Measurements from ENCODE around the gene HAGH. TPM values are rescaled to one million over a fixed set of nuclear protein-coding genes. Genes with fewer than 3 reads are reported as not detected.

Gene HAGH
- polyA plus RNA-seq, 1 donor (not counting 4 experiments of a cell fraction or from before 2014, with no cell fraction given) = 17.7 TPM

- H3K9ac ChIP-seq (ENCODE audit: control insufficient read depth, extremely low read depth, insufficient read depth, low read length) = no peak overlapping the region
- no peak overlapping the region for H3K4me2 ChIP-seq (ENCODE audit: control insufficient read depth, extremely low read depth, insufficient read depth, low read depth, low read length)
- H3K79me2 ChIP-seq (ENCODE audit: control insufficient read depth, insufficient read depth, low read length) = no peaks in the 10 kb centered on the region
- no peak overlapping the region for H3K27ac ChIP-seq (ENCODE audit: control insufficient read depth, insufficient read depth, low read length)
- H3K4me3 ChIP-seq (ENCODE audit: control insufficient read depth in 2 of 3, extremely low read depth in 1 of 3, insufficient read depth in 2 of 3, low read depth in 1 of 3, low read length in 3 of 3) = no peak overlapping the region
- H3K4me1 ChIP-seq (ENCODE audit: control insufficient read depth, extremely low read depth, insufficient read depth, low read length) = peaks cover 20% of the 10 kb centered on the region
- peaks cover 2% of the 10 kb centered on the region for H3K9me1 ChIP-seq (ENCODE audit: control insufficient read depth, extremely low read depth, insufficient read depth, low read length)
- H3K36me3 ChIP-seq (ENCODE audit: control insufficient read depth in 2 of 2, extremely low read depth in 1 of 2, insufficient read depth in 2 of 2, low read length in 2 of 2) = peaks cover 13 to 20% of the 10 kb centered on the region in 2 experiments
- TF ChIP-seq EZH2 (IDR thresholded peaks at IDR 0.05; ENCODE audit: low read length) (no peak), CTCF (optimal IDR thresholded peaks at IDR 0.05 in 1 of 3, IDR thresholded peaks at IDR 0.05 in 1 of 3, conservative IDR thresholded peaks at IDR 0.05 in 1 of 3; ENCODE audit: extremely low read depth in 1 of 3, insufficient read depth in 2 of 3, low read length in 3 of 3) (no peak)
- H2AFZ ChIP-seq (ENCODE audit: control insufficient read depth, low read length) = no peak overlapping the region
- FAIRE-seq (no peak), DNase-seq (ENCODE audit: low read depth, low spot score) (no peak)
- no peaks in the 10 kb centered on the region for H3K9me3 ChIP-seq (ENCODE audit: control insufficient read depth, low read depth, low read length)
- H3K27me3 ChIP-seq (ENCODE audit: control insufficient read depth, extremely low read depth, insufficient read depth, low read length) = no peaks in the 10 kb centered on the region
- dilution Hi-C loops (cut with MboI; ENCODE audit: extremely low pct_ligation_motif_present, low sequenced_read_pairs) = no loop called here
- no peaks in the 10 kb centered on the region for H4K20me1 ChIP-seq (ENCODE audit: control insufficient read depth, extremely low read depth, insufficient read depth, low read length)
Observed at GRCh38 chr16:1758923-1759322, 67.7 kb downstream of the HAGH start.

- no peaks in the 10 kb centered on the region for H3K27me3 ChIP-seq (ENCODE audit: control insufficient read depth, extremely low read depth, insufficient read depth, low read length)
- no peak overlapping the region for H3K4me2 ChIP-seq (ENCODE audit: control insufficient read depth, extremely low read depth, insufficient read depth, low read depth, low read length)
- H3K36me3 ChIP-seq (ENCODE audit: control insufficient read depth in 2 of 2, extremely low read depth in 1 of 2, insufficient read depth in 2 of 2, low read length in 2 of 2) = peaks cover 13 to 15% of the 10 kb centered on the region in 2 experiments
- H3K79me2 ChIP-seq (ENCODE audit: control insufficient read depth, insufficient read depth, low read length) = no peaks in the 10 kb centered on the region
- no peak overlapping the region for H3K27ac ChIP-seq (ENCODE audit: control insufficient read depth, insufficient read depth, low read length)
- DNase-seq (ENCODE audit: low read depth, low spot score) = no peak
- no peaks in the 10 kb centered on the region for H4K20me1 ChIP-seq (ENCODE audit: control insufficient read depth, extremely low read depth, insufficient read depth, low read length)
- TF ChIP-seq EZH2 (IDR thresholded peaks at IDR 0.05; ENCODE audit: low read length) (no peak), CTCF (optimal IDR thresholded peaks at IDR 0.05 in 1 of 3, IDR thresholded peaks at IDR 0.05 in 1 of 3, conservative IDR thresholded peaks at IDR 0.05 in 1 of 3; ENCODE audit: extremely low read depth in 1 of 3, insufficient read depth in 2 of 3, low read length in 3 of 3) (no peak)
- H3K4me1 ChIP-seq (ENCODE audit: control insufficient read depth, extremely low read depth, insufficient read depth, low read length) = peaks cover 19% of the 10 kb centered on the region
- H3K4me3 ChIP-seq (ENCODE audit: control insufficient read depth in 2 of 3, extremely low read depth in 1 of 3, insufficient read depth in 2 of 3, low read depth in 1 of 3, low read length in 3 of 3) = no peak overlapping the region
- no peaks in the 10 kb centered on the region for H3K9me3 ChIP-seq (ENCODE audit: control insufficient read depth, low read depth, low read length)
- no peak overlapping the region for H3K9ac ChIP-seq (ENCODE audit: control insufficient read depth, extremely low read depth, insufficient read depth, low read length)
- peaks cover 2% of the 10 kb centered on the region for H3K9me1 ChIP-seq (ENCODE audit: control insufficient read depth, extremely low read depth, insufficient read depth, low read length)
- H2AFZ ChIP-seq (ENCODE audit: control insufficient read depth, low read length) = no peak overlapping the region
- dilution Hi-C loops (cut with MboI; ENCODE audit: extremely low pct_ligation_motif_present, low sequenced_read_pairs) = no loop called here
- no peak for FAIRE-seq
Observed at GRCh38 chr16:1757714-1758461, 68.7 kb downstream of the HAGH start.

Other genes with a start within 250 kb of the HAGH start
- gene IFT140, start 214.8 kb downstream of the HAGH start, polyA plus RNA-seq = 3.4 to 5.4 TPM (median 4.3 TPM) in 3 replicates
- 5.5 to 6.7 TPM (median 6.5 TPM) in 3 replicates for gene CRAMP1, start 214.5 kb downstream of the HAGH start, polyA plus RNA-seq
- gene JPT2, start 148.5 kb downstream of the HAGH start, polyA plus RNA-seq = 108 to 198 TPM (median 166 TPM) in 3 replicates
- gene MAPK8IP3, start 120.6 kb downstream of the HAGH start, polyA plus RNA-seq = 8.3 to 23.3 TPM (median 11.7 TPM) in 3 replicates
- 9.8 to 32.7 TPM (median 10.1 TPM) in 3 replicates for gene NME3, start 55.3 kb downstream of the HAGH start, polyA plus RNA-seq
- 6.3 to 19.3 TPM (median 7.6 TPM) in 3 replicates for gene EME2, start 54.0 kb downstream of the HAGH start, polyA plus RNA-seq
- gene MRPS34, start 53.7 kb downstream of the HAGH start, polyA plus RNA-seq = 62.9 to 74.3 TPM (median 68.0 TPM) in 3 replicates
- gene SPSB3, start 44.3 kb downstream of the HAGH start, polyA plus RNA-seq = 9.5 to 18.3 TPM (median 12.2 TPM) in 3 replicates
- gene NUBP2, start 43.9 kb downstream of the HAGH start, polyA plus RNA-seq = 24.4 to 39.4 TPM (median 34.9 TPM) in 3 replicates
- gene IGFALS, start 33.1 kb downstream of the HAGH start, polyA plus RNA-seq = not detected in 3 replicates
- gene FAHD1, start 381 bp upstream of the HAGH start, polyA plus RNA-seq = 29.4 to 59.5 TPM (median 36.8 TPM) in 3 replicates
- gene MEIOB, start 45.3 kb upstream of the HAGH start, polyA plus RNA-seq = not detected in 3 replicates
- gene HS3ST6, start 91.6 kb upstream of the HAGH start, polyA plus RNA-seq = 0.09 TPM in 1 of 3 replicates, not detected in the others
- gene MSRB1, start 116.4 kb upstream of the HAGH start, polyA plus RNA-seq = 23.9 to 45.4 TPM (median 25.2 TPM) in 3 replicates
- 0.34 to 0.38 TPM (median 0.37 TPM) in 3 replicates for gene RPL3L, start 127.9 kb upstream of the HAGH start, polyA plus RNA-seq
- 97.9 to 161 TPM (median 107 TPM) in 3 replicates for gene NDUFB10, start 132.7 kb upstream of the HAGH start, polyA plus RNA-seq
- gene RPS2, start 138.0 kb upstream of the HAGH start, polyA plus RNA-seq = 2,750 to 6,036 TPM (median 3,573 TPM) in 3 replicates
- gene RNF151, start 140.0 kb upstream of the HAGH start, polyA plus RNA-seq = not detected in 3 replicates
- gene TBL3, start 145.2 kb upstream of the HAGH start, polyA plus RNA-seq = 27.8 to 45.1 TPM (median 40.1 TPM) in 3 replicates
- gene NOXO1, start 154.6 kb upstream of the HAGH start, polyA plus RNA-seq = 0.38 to 1.1 TPM (median 0.54 TPM) in 3 replicates
- gene GFER, start 157.4 kb upstream of the HAGH start, polyA plus RNA-seq = 10.3 to 13.4 TPM (median 12.0 TPM) in 3 replicates
- gene SYNGR3, start 163.1 kb upstream of the HAGH start, polyA plus RNA-seq = 0.12 to 0.30 TPM (median 0.28 TPM) in 3 replicates
- 18.0 to 35.5 TPM (median 24.0 TPM) in 3 replicates for gene ZNF598, start 183.0 kb upstream of the HAGH start, polyA plus RNA-seq
- gene NPW, start 193.0 kb upstream of the HAGH start, polyA plus RNA-seq = 0.23 TPM in 1 of 3 replicates, not detected in the others
- 5.9 to 10.1 TPM (median 9.0 TPM) in 3 replicates for gene NHERF2, start 200.1 kb upstream of the HAGH start, polyA plus RNA-seq
- 8.5 to 16.0 TPM (median 10.9 TPM) in 3 replicates for gene NTHL1, start 221.0 kb upstream of the HAGH start, polyA plus RNA-seq
- 22.6 to 28.8 TPM (median 23.3 TPM) in 3 replicates for gene TSC2, start 221.2 kb upstream of the HAGH start, polyA plus RNA-seq